Activated CD4-positive, alpha-beta T cell treated with anti-CD3 and anti-CD28 coated beads, Interleukin-2, amount 50 U/mL, for 1 hour (primary cell): ENCODE measurements around the gene GPR150.
A peak's percentile ranks its signal among the peaks of the same experiment; 100 is the strongest.
"Not testable (repeated sequence)": the region's sequence is repeated elsewhere in the genome, so short reads cannot be mapped to it uniquely, and the experiment has no call there.

Source experiments
- DNase-seq: peaks from one replicate; pipeline ENCODE4 v3.0.0-alpha.2; 2020

GPR150 gene

GRCh38 chr5:95626701-95627100, 6.8 kb downstream of the GPR150 start:
- DNase-seq = no peak

DNA sequence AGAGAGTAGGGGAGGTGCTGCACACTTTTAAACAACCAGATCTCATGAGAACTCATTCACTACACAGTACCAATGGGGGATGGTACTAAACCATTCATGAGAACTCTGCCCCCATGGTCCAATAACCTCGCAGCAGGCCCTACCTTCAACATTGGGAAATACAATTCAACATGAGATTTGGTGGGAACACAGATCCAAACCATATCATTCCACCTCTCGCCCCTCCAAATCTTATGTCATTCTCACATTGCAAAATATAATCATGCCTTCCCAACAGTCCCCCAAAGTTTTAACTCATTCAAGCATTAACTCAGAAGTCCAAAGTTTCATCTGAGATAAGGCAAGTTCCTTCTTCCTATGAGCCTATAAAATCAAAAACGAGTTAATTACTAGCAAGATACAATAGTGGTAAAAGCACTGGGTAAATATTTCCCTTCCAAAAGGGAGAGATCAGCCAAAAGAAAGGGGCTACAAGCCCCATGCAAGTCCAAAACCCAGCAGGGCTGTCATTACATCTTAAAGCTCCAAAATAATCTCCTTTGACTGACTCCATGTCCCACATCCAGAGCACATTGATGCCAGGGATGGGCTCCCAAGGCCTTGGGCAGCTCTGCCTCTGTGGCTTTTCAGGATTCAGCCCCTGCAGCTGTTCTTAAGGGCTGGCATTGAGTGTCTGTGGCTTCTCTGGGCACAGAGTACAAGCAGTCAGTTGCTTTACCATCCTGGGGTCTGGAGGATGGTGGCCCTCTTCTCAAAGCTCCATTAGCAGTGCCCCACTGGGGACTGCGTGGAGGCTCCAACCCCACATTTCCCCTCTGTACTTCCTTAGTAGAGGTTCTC, 8.3 kb downstream of the GPR150 start:
- DNase-seq = no peak

DNA sequence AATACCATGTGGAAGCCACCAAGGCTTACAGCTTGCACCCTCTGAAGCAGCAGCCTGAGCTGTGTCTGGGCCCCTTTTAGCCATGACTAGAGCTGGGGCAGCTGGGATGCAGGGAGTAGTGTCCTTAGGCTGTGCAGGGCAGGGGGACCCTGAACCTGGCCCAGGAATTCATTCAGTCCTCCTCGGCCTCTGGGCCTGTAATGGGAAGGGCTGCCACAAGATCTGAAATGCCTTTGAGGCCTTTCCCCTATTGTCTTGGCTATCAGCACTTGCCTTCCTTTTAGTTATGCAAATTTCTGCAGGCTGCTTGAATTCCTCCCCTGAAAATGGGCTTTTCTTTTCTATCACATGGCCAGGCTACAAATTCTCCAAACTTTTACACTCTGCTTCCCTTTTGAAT, 9.0 kb downstream of the GPR150 start:
- DNase-seq = no peak

GRCh38 chr5:95630394-95630917, 10.6 kb downstream of the GPR150 start:
- no peak for DNase-seq

DNA sequence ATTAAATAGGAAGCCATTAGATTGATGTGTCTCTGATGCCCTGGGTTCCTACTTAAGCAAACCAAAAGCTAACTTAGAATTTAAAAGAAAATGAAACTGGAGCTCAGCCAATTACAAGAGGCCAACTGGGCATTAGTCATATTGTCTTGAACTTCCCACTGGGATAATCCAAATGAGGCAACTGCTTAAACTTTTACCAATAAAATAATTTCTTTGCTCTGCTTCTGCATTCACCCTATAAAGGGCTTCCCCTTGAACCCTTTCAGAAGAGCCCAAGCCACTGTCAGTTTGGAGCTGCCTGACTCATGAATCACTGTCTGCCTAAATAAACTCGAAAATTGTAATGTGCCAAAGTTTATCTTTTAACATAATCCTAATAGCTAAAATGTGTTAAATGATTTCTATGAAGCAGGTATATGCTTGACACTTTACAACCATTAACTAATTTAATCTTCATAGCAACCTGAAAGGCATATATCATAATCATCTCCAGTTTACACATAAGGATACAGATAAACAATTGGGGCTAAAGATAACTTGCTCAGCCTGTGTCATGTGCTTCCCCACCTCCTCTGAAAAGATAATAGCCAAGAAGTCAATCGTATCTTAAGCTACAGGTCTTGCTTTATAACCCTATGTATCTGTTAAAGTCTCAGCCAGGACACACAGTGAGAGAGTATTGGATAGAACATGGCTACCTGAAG, 11.5 kb downstream of the GPR150 start:
- DNase-seq = no peak

GRCh38 chr5:95631991-95632675, 12.2 kb downstream of the GPR150 start:
- DNase-seq = peak; percentile 58

GRCh38 chr5:95632942-95633341, 13.1 kb downstream of the GPR150 start:
- not testable (repeated sequence) for DNase-seq

- no peak for DNase-seq
Observed at GRCh38 chr5:95633671-95634070, 13.8 kb downstream of the GPR150 start.

DNA sequence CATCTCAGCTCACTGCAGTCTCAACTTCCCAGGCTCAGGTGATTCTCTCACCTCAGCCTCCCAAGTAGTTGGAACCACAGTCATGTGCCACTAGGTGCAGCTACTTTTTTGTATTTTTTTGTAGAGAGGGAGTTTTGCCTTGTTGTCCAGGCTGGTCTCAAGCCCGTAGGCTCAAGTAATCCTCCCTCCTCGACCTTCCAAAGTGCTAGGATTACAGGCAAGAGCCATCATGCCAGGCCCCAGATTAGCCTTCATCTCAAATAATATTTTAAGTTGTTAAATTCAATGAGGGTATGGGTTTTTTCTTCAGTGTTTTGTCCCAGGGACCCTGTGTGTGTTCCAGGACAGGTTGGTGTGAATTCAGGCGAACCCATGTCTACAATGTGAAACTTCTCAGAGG, 14.2 kb downstream of the GPR150 start:
- no peak for DNase-seq

- DNase-seq = no peak
Observed at GRCh38 chr5:95638632-95639031, 18.7 kb downstream of the GPR150 start.

DNA sequence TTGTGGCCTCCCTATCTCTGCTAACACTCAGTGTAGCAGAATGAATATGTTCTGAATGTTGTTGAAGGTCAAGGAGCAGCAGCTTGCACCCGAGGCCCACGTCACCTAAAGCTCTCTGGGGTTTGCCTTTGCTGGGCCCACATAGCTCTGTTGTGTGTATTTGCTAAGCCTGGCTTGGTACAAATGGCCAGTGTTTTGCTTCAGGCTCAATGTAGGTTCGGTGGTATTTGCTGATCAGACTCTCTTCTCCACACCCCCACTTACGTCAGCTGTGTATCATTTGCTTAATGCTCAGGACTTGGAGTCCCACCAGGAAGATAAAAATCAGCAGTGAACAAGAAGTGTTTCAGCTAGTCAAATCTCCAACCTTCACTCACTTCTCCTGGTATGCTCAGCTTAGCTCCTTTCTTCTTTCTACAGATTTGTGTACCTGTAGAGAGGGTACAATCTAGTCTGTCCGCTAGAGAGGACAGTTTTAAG, 21.9 kb downstream of the GPR150 start:
- DNase-seq = no peak

GRCh38 chr5:95643152-95643551, 23.3 kb downstream of the GPR150 start:
- DNase-seq = no peak

GRCh38 chr5:95644351-95645042, 24.6 kb downstream of the GPR150 start:
- DNase-seq = peak; percentile 26

- not testable (repeated sequence) for DNase-seq
Observed at GRCh38 chr5:95646226-95646568, 26.3 kb downstream of the GPR150 start.

DNA sequence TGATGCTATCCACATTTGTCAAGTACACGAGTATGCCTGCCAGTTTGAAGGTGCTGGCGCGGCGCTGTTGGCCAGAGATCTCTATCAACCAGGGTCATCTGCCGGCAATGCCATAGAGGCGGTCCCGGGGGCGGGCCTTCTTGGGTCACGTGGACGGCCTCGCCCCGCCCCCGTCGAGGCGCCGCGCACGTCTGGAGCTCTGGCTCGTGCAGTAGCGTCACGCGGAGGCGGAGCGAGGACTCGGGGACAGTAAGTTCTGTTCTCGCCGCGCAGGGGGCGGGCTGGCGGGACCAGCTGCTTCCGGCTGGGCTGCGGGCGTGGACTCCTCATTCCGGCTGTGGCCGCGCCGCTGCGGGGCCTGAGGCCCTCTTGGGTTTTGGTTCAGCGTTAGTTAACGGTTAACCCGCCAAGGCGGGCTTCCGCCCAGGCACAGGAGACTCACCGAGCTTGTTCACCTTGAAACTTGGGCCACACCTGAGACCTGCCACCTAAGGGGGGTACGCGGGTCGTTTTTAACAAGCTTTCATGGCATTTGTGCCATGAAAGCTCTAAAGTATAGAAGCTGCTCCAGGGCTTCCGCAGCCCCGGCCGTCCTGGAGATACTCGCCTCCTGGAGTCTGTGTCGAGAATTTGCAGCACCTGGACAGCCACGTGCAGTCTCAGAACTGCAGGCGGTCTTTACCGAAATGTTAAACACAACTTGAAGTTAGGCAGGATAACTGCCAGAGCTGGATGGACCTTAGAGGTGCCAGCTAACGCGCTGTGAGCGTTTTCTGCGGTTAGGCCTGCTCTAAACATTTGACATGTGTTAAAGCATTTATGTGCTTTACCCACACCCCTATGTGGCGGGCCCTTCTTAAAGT, 26.9 kb downstream of the GPR150 start, which contains the start of gene RFESD:
RFESD (plus strand) TSS at position 209 of the 863 bp plus-strand sequence. CDS start 5,495 bp downstream, outside the sequence.
- DNase-seq = peak; percentile 91

GRCh38 chr5:95647886-95648860, 28.3 kb downstream of the GPR150 start:
- DNase-seq = no peak

GRCh38 chr5:95649274-95649673, 29.4 kb downstream of the GPR150 start:
- no peak for DNase-seq

DNA sequence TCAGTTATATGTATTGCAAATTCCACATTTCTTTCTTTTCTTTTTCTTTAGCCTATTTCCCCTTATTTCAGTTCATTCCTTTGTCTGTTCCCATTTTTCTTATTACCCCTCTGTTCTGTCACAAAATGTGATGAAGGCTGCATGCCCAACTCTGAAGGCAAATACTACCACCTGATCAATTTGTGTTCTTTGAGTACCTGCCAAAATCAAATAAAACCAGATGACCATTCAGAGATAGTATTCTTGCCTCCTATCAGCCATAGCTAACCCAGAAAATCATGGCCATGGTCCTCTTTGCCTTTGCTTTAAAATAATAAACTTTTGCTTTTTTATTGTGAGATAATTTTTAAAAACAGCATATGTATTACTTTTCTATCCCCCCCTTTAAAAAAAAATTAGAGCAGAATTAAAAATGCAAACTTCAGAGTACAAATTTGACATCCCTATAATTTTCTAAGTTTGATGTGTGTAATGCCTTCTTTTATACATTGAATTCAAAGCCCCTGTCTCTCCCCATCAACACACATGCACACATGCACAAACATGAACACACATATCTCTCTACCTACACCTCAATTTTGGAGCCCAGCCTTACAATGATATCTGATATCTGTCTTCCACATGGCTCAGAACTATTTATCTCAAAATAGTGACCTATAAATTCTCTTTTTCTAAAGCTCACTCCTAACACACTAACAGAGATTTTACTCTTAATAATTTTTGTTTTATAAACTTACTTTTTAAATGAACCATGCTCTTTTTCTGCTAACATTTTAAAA, 30.1 kb downstream of the GPR150 start:
- DNase-seq = no peak

DNA sequence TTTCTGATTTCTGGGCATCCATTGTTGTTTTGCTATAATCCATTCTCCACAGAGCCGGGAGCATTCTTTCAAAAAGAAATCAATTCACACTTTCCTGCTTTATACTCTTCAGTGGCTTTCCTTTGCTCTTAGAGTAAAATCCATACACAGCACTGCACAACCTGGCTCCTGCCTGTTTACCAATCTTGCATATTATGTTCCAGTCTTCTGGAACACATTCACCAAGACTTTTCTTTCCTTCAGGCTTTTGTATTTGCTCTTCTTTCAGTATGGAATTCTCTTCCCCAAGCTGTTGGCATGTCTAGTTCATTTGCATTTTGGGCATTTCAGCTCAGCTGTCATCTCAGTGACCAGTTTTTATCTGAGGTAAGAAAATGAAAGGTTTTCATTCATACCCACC, 33.0 kb downstream of the GPR150 start:
- DNase-seq = no peak

- DNase-seq = no peak
Observed at GRCh38 chr5:95654196-95654595, 34.3 kb downstream of the GPR150 start.
